NB4 (cell line): ENCODE data around the gene MYLK2.

Experiments used
- CTCF ChIP-seq: IDR thresholded peaks from one replicate; pipeline ENCODE4 v1.5.1; 2012; ENCODE audit warnings: low read depth, low read length
- MAX ChIP-seq: IDR thresholded peaks from 2 replicates; pipeline ENCODE4 v1.6.1; 2011; ENCODE audit warnings: low read depth, low read length
- POLR2A ChIP-seq: IDR thresholded peaks from 2 replicates; pipeline ENCODE4 v1.6.1; 2011; ENCODE audit warnings: mild to moderate bottlenecking; ENCODE audit not compliant: insufficient read length; ENCODE audit errors: extremely low read depth

- no peak for TF ChIP-seq CTCF
- TF ChIP-seq POLR2A: no peak
- no peak for TF ChIP-seq MAX
Observed at GRCh38 chr20:31781945-31782344, 37.2 kb upstream of the MYLK2 start.
